SK-N-DZ (cell line): ENCODE data around the gene MGAT5.

ENCODE experiments used
- DNase-seq: peaks from one replicate; pipeline ENCODE4 v3.0.0-alpha.2; 2015; ENCODE audit warnings: low spot score
- small RNA-seq, 2 experiments: library from RNA; depleted of rRNA; stranded (forward); fragments of <200 nt; gene quantifications; one replicate each; pipeline ENCODE3, GENCODE V24; 2014

MGAT5 gene

DNA sequence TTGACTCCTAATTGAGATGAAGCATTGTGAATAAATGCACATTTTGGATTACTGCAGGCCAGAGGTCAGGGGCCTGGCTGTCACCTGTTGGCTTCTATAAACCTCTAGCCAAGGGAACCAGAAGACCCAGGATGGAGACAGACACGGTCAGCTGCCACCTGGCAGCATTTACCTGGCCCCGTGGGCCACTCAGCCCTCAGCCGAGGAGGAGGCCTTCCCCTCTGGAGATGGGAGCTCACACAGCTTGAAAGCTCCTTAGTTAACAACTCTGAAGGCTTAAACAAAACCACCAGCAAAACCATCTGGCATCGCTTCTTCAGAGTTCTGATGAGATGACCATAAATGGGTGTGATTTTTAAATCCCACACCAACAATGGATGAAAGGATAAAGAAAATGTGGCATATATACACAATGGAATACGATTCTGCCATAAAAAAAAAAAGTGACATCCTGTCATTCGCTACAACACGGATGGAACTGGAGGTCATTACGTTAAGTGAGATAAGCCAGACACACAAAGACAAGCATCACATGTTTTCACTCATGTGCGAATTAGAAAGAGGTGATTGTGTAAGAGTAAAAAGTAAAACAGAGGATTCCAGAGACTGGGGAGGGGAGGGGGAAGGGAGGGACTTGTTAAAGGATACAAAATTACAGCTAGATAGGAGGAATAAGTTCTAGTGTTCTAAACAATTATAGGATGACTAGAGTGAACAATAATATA, 246.5 kb downstream of the MGAT5 start:
- peak; percentile 86 for DNase-seq

DNA sequence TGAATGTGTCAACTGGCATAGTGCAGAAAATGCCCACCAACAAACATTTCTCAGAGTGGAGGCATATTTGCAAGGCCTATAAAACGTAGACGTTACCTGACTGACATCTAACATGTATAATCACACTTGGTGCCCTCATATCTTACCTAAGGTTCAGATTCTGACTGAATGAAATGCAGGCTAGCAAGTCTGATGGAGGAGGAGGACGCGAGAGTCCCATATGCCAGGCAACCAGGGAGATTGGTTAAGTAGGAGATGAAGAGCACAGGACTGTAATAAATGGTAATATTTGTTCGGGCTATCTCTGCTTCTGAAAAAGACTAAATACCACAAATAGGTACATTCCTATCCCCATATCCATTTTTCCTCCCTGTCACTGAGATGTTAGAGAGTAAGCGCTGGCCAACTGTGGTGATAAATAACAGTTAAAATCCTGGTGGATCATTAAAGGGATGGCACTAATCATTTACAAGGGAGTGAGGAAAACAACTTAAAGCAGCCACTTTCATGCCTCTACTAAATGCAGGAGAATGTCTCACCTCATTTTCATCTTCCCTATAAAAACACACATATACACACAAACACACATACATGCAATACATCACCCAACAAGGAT, 247.7 kb downstream of the MGAT5 start:
- no peak for DNase-seq

DNA sequence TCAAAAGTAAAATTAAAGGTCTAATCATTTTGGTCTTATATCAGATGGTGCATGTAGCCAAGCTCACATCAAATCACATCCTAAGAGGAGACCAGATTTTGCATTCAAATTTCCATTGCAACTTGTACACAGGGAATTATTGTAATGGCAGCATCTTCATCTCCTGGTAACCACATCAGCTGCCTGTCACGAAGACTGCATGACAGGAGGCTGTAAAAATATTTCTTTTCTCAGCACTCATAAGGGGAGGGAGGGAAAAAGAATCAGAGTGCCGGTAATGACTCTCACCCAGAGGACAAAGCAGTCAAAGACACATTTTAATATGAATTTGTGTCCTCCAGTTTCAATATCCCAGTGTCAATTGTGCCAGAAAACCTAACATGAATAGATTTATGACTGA, 248.2 kb downstream of the MGAT5 start:
- no peak for DNase-seq

Small RNA genes within 50 kb of the gene (small RNA-seq; reads per million reads assigned to genes)
- gene RNA5SP104: 0 reads per million in 2 experiments
